Vagina (tissue), 2 donors: ENCODE measurements around the gene CERS1. TPM values are rescaled to one million over a fixed set of nuclear protein-coding genes. Genes with fewer than 3 reads are reported as not detected.
A peak's percentile ranks its signal among the peaks of the same experiment; 100 is the strongest.

Experiments used
- DNase-seq, 2 donors: peaks; one replicate each; pipeline ENCODE4 v3.0.0-alpha.2; 2017; ENCODE audit errors: extremely low spot score in 2 of 2
- H3K27ac ChIP-seq: fragments of 200-600 bp; sonication (generic); one replicate; pipeline ENCODE4 v1.5.1; 2019
- H3K27me3 ChIP-seq: fragments of 200-600 bp; sonication (generic); one replicate; pipeline ENCODE4 v1.5.1; 2019
- H3K36me3 ChIP-seq, 2 donors: fragments of 200-600 bp; sonication (generic); one replicate each; pipeline ENCODE4 v1.5.1; 2017 to 2019
- H3K4me1 ChIP-seq: fragments of 200-600 bp; sonication (generic); one replicate; pipeline ENCODE4 v1.5.1; 2019
- H3K4me3 ChIP-seq, 2 donors: fragments of 200-600 bp; sonication (generic); 1 replicate in 1 of 2; 2 replicates in 1 of 2; pipeline ENCODE4 v1.5.1; 2016 to 2019
- H3K9me3 ChIP-seq: fragments of 200-600 bp; sonication (generic); one replicate; pipeline ENCODE4 v1.5.1; 2019
- POLR2A ChIP-seq, 2 donors: fragments of 450-650 bp; IDR thresholded peaks; one replicate each; pipeline ENCODE4 v1.6.1; 2017; ENCODE audit warnings: antibody characterized with exemption in 2 of 2, mild to moderate bottlenecking in 2 of 2, moderate library complexity in 2 of 2
- POLR2AphosphoS5 ChIP-seq, 2 donors: sonication (generic); formaldehyde crosslinking; IDR thresholded peaks; one replicate each; pipeline ENCODE4 v1.9.0; 2017; ENCODE audit warnings: antibody characterized with exemption in 2 of 2, mild to moderate bottlenecking in 2 of 2, low read depth in 1 of 2; ENCODE audit not compliant: insufficient read depth in 1 of 2
- intact Hi-C: fragments of 100-400 bp; cut with DNase I; formaldehyde crosslinking; loops from one replicate; pipeline ENCODE4 v1.15.1; 2023
- total RNA-seq: library from RNA; depleted of rRNA; stranded (reverse); fragments of >200 nt; gene quantifications from one replicate; pipeline ENCODE4 v1.2.3, GENCODE V29; 2016
- TF ChIP-seq, protein P1 (sequence below), 3 experiments: fragments of 450-650 bp in 2 of 3; fragments of 200-600 bp in 1 of 3; sonication (generic) in 1 of 3; IDR thresholded peaks; one replicate each; pipeline ENCODE4 v1.5.1; 2017 to 2019; ENCODE audit warnings: antibody characterized with exemption in 3 of 3, mild to moderate bottlenecking in 2 of 3, moderate library complexity in 2 of 3

The CERS1 gene
- total RNA-seq, 1 donor from 2014 or later: 0.49 TPM

DNA sequence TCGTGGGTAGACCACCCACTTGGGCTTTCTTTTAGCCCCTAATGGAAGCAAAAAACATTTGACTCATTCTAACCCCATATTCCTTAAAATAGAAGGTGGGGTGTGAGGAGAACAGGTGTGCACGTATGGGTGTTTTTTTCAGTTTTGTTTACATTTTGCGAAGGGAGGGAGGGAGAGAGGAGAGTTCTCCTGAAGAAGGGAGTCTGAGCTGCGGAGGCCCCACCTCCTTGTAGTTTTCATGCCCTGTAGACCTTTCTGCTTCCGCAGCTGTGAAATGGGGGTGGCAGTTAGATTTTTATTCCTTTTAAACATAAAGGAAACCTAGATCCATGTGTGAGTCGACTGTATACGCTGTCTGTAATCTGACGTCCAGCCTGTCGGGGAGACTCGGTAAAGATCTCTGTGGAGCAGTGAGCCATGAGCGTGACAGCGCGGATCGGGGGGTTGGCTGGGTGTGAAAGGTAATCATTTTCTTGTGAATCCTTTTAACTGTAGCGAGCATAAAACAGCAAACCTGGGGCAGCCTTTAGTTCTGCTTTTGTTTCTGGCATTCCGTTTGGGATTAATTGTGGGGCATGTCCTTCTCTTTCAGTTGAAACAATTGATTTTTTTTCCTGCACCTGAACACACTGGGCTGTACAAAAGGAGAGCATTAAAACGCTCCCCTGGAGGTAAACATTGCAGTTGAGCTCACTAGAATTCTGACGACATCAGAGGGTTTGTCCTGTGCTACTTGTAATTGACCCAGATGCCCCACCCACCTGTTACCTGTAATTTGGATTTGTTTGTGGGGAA is 61.9 kb downstream of the CERS1 start:
- peaks cover 64% of the 10 kb centered on the region for H3K4me1 ChIP-seq
- TF ChIP-seq POLR2A (IDR thresholded peaks at IDR 0.05) (no peak), POLR2AphosphoS5 (IDR thresholded peaks at IDR 0.05; ENCODE audit: insufficient read depth in 1 of 2, low read depth in 1 of 2) (no peak)
- TF ChIP-seq, protein P1, sequence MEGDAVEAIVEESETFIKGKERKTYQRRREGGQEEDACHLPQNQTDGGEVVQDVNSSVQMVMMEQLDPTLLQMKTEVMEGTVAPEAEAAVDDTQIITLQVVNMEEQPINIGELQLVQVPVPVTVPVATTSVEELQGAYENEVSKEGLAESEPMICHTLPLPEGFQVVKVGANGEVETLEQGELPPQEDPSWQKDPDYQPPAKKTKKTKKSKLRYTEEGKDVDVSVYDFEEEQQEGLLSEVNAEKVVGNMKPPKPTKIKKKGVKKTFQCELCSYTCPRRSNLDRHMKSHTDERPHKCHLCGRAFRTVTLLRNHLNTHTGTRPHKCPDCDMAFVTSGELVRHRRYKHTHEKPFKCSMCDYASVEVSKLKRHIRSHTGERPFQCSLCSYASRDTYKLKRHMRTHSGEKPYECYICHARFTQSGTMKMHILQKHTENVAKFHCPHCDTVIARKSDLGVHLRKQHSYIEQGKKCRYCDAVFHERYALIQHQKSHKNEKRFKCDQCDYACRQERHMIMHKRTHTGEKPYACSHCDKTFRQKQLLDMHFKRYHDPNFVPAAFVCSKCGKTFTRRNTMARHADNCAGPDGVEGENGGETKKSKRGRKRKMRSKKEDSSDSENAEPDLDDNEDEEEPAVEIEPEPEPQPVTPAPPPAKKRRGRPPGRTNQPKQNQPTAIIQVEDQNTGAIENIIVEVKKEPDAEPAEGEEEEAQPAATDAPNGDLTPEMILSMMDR (IDR thresholded peaks at IDR 0.05): no peak
- intact Hi-C loops: no loop called here
- no peaks in the 10 kb centered on the region for H3K36me3 ChIP-seq
- H3K4me3 ChIP-seq: peak overlapping the region; percentile 77 to 89
- no peaks in the 10 kb centered on the region for H3K9me3 ChIP-seq
- DNase-seq: no peak
- peak overlapping the region; percentile 89 for H3K27ac ChIP-seq
- no peaks in the 10 kb centered on the region for H3K27me3 ChIP-seq

DNA sequence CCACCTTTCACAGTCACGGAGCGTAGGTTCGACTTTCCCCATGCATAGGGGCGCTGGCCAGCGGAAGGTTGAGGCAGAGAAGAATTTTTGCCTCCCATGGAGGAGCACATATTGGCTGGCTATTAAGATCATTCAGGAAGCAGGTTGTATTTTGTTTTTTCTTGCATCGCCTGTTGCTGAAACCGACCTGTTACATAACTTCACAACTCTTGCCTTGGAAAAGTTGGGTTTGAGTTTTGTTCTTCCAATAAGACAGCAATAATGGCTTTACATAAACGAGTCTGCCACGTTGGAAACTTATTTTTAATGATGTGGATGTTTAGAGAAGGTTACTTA is 62.8 kb downstream of the CERS1 start:
- H3K4me1 ChIP-seq: peaks cover 54% of the 10 kb centered on the region
- H3K36me3 ChIP-seq: no peaks in the 10 kb centered on the region
- H3K4me3 ChIP-seq: peak overlapping the region; percentile 77 to 89
- no peaks in the 10 kb centered on the region for H3K27me3 ChIP-seq
- peak overlapping the region; percentile 89 for H3K27ac ChIP-seq
- DNase-seq: no peak
- intact Hi-C loops: no loop called here
- H3K9me3 ChIP-seq: no peaks in the 10 kb centered on the region
- TF ChIP-seq POLR2A (IDR thresholded peaks at IDR 0.05) (no peak), POLR2AphosphoS5 (IDR thresholded peaks at IDR 0.05; ENCODE audit: insufficient read depth in 1 of 2, low read depth in 1 of 2) (no peak)
- TF ChIP-seq, protein P1 (IDR thresholded peaks at IDR 0.05): no peak

DNA sequence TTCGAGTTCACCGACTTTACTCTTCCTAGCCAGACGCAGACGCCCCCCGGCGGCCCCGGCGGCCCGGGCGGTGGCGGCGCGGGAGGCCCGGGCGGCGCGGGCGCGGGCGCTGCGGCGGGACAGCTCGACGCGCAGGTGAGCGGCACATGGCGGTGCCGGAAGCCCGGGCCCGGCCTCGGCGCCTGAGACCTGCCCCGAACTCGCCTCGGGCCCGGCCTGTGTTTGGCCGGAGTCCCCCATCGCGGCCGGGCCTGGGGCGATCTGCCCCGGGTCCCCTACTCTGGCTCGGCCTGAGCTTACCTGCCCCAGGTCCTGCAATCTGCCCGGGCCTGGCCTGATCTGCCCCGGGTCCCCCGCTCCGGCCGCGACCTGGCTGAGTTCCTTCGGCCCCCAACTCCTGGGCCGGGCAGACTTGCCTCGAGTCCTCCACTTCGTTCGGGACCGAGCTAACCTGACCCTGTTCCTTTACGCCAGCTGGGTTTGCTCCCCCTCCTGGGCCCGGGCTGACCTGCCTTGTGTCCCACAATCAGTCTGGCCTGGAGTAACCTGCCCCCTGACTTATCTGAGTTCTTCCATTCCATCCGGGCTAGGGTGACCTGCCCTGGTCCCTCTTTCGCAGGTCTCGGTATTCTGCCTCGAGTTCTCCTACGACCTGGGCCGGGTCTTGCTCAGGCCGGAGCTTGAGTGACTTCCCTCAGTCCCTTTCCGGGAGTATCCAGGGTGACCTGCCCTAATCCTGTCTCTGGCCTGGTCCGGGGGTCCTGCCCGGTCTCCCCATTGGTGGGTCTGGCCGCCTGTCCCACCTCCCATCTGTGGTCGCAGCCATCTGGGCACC is 63.4 kb downstream of the CERS1 start:
- DNase-seq: no peak
- no peak for TF ChIP-seq POLR2A (IDR thresholded peaks at IDR 0.05)
- TF ChIP-seq, protein P1 (IDR thresholded peaks at IDR 0.05): no peak
- TF ChIP-seq POLR2AphosphoS5 (IDR thresholded peaks at IDR 0.05; ENCODE audit: insufficient read depth in 1 of 2, low read depth in 1 of 2): no peak
- Histone ChIP-seq H3K27me3 (no peaks in the 10 kb centered on the region), H3K4me3 (peak overlapping the region; percentile 77 to 89), H3K4me1 (peaks cover 51% of the 10 kb centered on the region), H3K9me3 (no peaks in the 10 kb centered on the region), H3K36me3 (no peaks in the 10 kb centered on the region), H3K27ac (peak overlapping the region; percentile 89)
- intact Hi-C loops: no loop called here

- TF ChIP-seq POLR2AphosphoS5 (IDR thresholded peaks at IDR 0.05; ENCODE audit: insufficient read depth in 1 of 2, low read depth in 1 of 2) (no peak), POLR2A (IDR thresholded peaks at IDR 0.05) (peak in 1 of 2 donors; percentile 81)
- intact Hi-C loops: no loop called here
- Histone ChIP-seq H3K4me3 (peak within 1 kb of the TSS; percentile 77 to 89), H3K4me1 (peaks cover 43% of the 10 kb centered on the region), H3K36me3 (no peaks in the 10 kb centered on the region), H3K27me3 (no peaks in the 10 kb centered on the region), H3K9me3 (peaks cover 6% of the 10 kb centered on the region), H3K27ac (peak within 1 kb of the TSS; percentile 89)
- no peak for DNase-seq
Measured at GRCh38 chr19:18831524-18832305, 64.2 kb downstream of the CERS1 start, which contains the start of gene UPF1. UPF1 (plus strand) TSS chr19:18831959; CDS start chr19:18832210, 251 bp downstream.

GRCh38 chr19:18830488-18830887 is 65.5 kb downstream of the CERS1 start:
- H3K4me3 ChIP-seq: no peak overlapping the region

More at GRCh38 chr19:18830488-18830887, 65.5 kb downstream of the CERS1 start:
- H3K9me3 ChIP-seq: peaks cover 8% of the 10 kb centered on the region
- no peak for TF ChIP-seq POLR2AphosphoS5 (IDR thresholded peaks at IDR 0.05; ENCODE audit: insufficient read depth in 1 of 2, low read depth in 1 of 2)
- TF ChIP-seq, protein P1 (IDR thresholded peaks at IDR 0.05): no peak
- TF ChIP-seq POLR2A (IDR thresholded peaks at IDR 0.05): no peak
- no peaks in the 10 kb centered on the region for H3K27me3 ChIP-seq
- no peak overlapping the region for H3K27ac ChIP-seq
- intact Hi-C loops: no loop called here
- no peak for DNase-seq
- peaks cover 31% of the 10 kb centered on the region for H3K4me1 ChIP-seq
- no peaks in the 10 kb centered on the region for H3K36me3 ChIP-seq
